ENCODE measurements around the gene WIF1. TPM values are rescaled to one million over a fixed set of nuclear protein-coding genes. Genes with fewer than 3 reads are reported as not detected.
A peak's percentile ranks its signal among the peaks of the same experiment; 100 is the strongest.

WIF1 gene
- total and polyA plus RNA-seq, 2 of the 8 experiments (the other 6 are each of a cell fraction or from before 2014, with no cell fraction given): 1.8 to 9.1 TPM

DNA sequence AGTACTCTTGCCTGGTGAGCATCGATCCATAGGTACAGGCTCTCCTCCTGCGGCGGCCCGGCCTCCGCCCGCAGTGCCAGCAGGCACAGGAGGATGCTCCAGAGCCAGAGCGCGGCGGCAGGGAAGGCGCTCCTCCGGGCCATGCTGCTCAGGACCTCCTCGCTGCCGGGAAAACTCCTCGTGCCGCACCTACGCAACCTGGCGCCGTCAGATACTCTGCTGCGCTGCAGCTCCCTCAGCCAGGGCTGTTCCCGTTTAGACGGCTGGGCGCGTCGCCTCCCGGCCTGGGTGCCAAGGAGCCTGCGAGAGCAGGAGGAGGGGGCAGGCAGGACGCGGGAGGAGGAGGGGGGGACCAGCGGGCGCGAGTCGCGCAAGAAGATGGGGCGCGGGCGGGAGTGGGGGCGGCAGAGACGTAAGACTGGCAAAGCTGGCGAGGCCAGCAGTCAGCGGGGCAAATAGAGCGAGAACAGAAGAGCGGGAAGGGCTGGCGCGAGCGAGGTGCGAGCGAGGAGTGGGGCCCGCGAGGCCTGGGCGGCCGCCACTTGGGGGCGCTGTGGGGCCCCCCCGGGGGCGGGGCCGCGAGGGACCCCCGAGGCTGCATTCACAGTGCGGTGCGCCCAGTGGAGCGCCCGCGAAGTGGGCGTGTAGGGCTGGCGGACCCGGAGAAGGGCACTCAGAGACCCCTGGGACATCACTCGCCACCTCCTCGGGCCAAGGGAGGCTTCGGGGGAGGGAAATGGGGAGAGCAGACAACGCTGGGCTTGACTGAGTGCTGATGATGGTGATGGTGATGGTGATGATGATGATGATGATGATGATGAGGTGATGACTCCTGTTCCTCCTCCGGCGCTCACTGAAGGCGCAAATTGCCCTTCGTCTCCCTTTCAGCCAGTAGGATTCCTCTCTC lies at the start of gene WIF1 (continued):
- TF ChIP-seq MAX (IDR thresholded peaks at IDR 0.05) (peak; percentile 99), TEAD4 (IDR thresholded peaks at IDR 0.05; ENCODE audit: low read depth, low read length) (0 out of 2 replicates have a peak, but pooled peaks have one; percentile 12), GTF2F1 (IDR thresholded peaks at IDR 0.05; ENCODE audit: borderline replicate concordance, low read depth, low read length) (no peak), BRCA1 (IDR thresholded peaks at IDR 0.05; ENCODE audit: low read depth, low read length) (no peak), CTBP2 (IDR thresholded peaks at IDR 0.05; ENCODE audit: borderline replicate concordance, insufficient read depth, insufficient read length, low read length) (peak; percentile 47), BCL11A (IDR thresholded peaks at IDR 0.05; ENCODE audit: low read depth in 2 of 2, low read length in 2 of 2) (no peak), EGR1 (IDR thresholded peaks at IDR 0.05; ENCODE audit: borderline replicate concordance, low read depth, low read length) (no peak), FOSL1 (IDR thresholded peaks at IDR 0.05; ENCODE audit: insufficient read depth, low read depth, low read length) (no peak), ASH2L (IDR thresholded peaks at IDR 0.05; ENCODE audit: low read length) (peak; percentile 94), TCF12 (IDR thresholded peaks at IDR 0.05; ENCODE audit: low read depth, low read length) (no peak), RAD21 (IDR thresholded peaks at IDR 0.05 in 1 of 2, conservative IDR thresholded peaks at IDR 0.05 in 1 of 2; ENCODE audit: low read depth in 2 of 2, low read length in 2 of 2) (peak; percentile 7 to 12; a peak in 2 of 4 replicates), SIRT6 (IDR thresholded peaks at IDR 0.05; ENCODE audit: low read length) (no peak), BACH1 (IDR thresholded peaks at IDR 0.05; ENCODE audit: low read length) (no peak), CBX8 (IDR thresholded peaks at IDR 0.05; ENCODE audit: borderline replicate concordance, low read depth, low read length) (no peak), EZH2 (IDR thresholded peaks at IDR 0.05; ENCODE audit: low read depth, low read length, severe bottlenecking) (peak; percentile 18), MAFK (IDR thresholded peaks at IDR 0.05; ENCODE audit: low read depth, low read length) (no peak), YY1 (IDR thresholded peaks at IDR 0.05; ENCODE audit: low read depth, low read length) (0 out of 2 replicates have a peak, but pooled peaks have one; percentile 6), CHD1 (IDR thresholded peaks at IDR 0.05; ENCODE audit: low read depth, low read length) (no peak), RNF2 (IDR thresholded peaks at IDR 0.05; ENCODE audit: borderline replicate concordance, low read depth, low read length, missing control alignments, poor library complexity, severe bottlenecking) (peak; percentile 52), PHF8 (conservative IDR thresholded peaks at IDR 0.05; ENCODE audit: low read depth, low read length) (0 out of 2 replicates have a peak, but pooled peaks have one; percentile 23), ATF3 (IDR thresholded peaks at IDR 0.05; ENCODE audit: insufficient read depth, low read depth, low read length) (no peak)

Data from H1 (cell line).